CD4-positive, alpha-beta T cell treated with Interleukin-10 for 1 hour (primary cell): ENCODE results near the gene SEMA3E.
"Not testable (repeated sequence)": the region's sequence is repeated elsewhere in the genome, so short reads cannot be mapped to it uniquely, and the experiment has no call there.

ENCODE experiments used
- DNase-seq: peaks from one replicate; pipeline ENCODE4 v3.0.0-alpha.2; 2020

The SEMA3E gene

GRCh38 chr7:83484826-83485225 lies 164.1 kb downstream of the SEMA3E start:
- DNase-seq = no peak

DNA sequence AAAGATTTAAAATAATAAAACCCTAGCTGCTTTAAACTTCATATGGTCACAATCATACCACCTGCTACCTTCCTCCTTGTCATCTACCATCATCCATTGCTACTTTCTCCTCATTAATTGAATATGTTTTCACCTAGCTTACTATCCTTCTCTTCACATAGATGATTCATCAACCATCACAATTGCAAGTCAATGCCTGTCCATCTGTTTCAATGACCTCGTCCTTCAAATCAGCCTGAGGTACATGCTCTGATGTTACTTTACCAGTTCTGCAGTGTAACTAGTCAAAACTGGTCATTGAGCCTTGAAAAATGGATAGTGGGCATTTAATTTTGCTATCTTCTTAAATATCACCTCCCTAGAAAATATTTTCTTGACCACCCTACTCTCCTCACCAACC lies 164.7 kb downstream of the SEMA3E start:
- DNase-seq = no peak

DNA sequence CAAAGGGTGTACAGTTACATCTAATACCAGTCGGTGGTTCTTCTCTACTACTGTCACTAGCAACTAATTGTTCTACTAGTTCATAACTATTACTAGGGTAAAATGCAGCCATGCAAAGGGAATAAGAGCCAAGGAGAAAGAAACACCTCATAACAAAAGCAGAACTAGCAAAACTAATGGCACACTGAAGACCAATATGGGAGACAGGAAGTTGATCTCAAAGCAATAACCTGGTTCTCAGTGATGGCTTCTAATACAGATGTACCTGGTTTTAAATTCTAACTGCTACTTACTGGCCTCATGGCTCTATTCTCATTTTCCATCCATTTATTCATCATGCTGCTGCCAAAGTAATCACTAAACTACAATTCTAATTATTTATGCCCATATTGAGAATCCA lies 170.3 kb downstream of the SEMA3E start:
- no peak for DNase-seq

GRCh38 chr7:83476511-83477050 lies 172.4 kb downstream of the SEMA3E start:
- DNase-seq = no peak

DNA sequence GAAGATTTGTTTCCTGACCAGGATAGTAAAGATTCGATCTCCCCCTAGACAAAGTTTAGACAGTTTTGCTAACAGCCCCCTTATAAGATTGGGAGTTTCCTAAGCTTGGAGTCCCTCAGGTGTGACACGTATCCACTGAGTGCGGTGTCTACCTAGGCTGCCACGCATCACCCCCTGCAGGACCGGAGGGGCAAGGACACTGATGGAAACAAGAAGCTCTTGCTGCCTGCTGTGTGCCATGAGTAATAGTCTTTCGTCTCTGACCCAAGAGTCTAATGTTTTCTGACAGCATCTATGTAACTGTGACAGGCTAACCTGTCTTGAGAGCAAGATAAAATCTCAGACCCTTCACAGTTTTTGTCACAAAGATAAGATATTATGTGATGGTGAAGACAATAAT lies 173.5 kb downstream of the SEMA3E start:
- DNase-seq = no peak

- no peak for DNase-seq
Measured at GRCh38 chr7:83472376-83472775, 176.6 kb downstream of the SEMA3E start.

DNA sequence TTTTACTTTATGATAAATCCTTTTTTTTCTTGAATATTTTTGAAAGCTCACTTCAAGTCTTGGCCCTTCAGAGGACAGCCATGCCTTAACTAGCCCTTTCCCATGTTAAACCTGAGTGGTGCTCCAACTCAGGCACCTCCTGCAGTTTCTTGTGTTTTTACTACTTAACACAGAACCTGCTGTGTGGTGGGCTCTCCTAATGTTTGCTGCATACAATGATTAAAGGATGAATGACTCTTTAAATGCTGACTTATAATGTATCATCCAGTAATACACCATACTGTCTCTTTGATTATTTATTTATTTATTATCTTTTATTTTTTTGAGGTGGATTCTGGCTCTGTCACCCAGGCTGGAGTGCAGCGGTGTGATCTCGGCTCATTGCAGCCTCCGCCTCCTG lies 179.4 kb downstream of the SEMA3E start:
- no peak for DNase-seq

GRCh38 chr7:83469076-83469475 lies 179.9 kb downstream of the SEMA3E start:
- no peak for DNase-seq

GRCh38 chr7:83468251-83468739 lies 180.6 kb downstream of the SEMA3E start:
- no peak for DNase-seq

GRCh38 chr7:83467493-83467892 lies 181.4 kb downstream of the SEMA3E start:
- DNase-seq = no peak

DNA sequence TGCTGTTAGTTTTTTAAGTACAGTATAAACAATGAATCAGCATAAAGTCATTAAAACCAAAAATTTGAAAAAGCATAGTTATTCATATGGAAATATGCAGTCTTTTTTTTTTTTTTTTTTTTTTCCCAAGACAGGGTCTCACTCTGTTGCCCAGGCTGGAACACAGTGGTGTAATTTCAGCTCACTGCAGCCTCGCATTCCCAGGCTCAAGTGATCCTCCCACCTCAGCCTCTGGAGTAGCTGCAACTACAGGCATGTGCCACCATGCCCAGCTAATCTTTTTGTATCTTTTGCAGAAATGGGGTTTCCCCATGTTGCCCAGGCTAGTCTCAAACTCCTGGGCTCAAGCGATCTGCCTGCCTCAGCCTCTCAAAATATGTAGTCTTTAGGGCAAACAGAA lies 182.0 kb downstream of the SEMA3E start:
- no peak for DNase-seq

GRCh38 chr7:83466187-83466923 lies 182.6 kb downstream of the SEMA3E start:
- DNase-seq = no peak

DNA sequence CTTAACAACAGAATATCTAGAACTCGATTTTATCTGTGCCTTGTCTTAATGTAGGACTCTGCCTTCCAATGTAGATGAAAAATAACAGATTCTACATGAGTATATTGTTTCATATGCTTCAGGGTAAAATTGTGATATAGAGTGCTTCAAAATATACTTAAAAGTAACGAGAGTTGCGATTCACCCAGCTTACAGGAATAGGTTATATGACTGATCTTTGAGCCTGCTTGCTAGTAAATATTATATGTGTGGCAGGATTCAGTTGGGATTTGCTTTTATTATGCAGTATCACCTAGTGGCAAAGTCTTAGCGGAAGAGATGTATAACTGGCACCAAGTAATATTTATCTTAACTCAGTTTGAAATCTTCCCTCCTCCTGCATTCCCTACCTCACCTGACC lies 183.3 kb downstream of the SEMA3E start:
- DNase-seq = no peak

- DNase-seq = not testable (repeated sequence)
Measured at GRCh38 chr7:83461820-83462219, 187.1 kb downstream of the SEMA3E start.

GRCh38 chr7:83459930-83460653 lies 188.8 kb downstream of the SEMA3E start:
- DNase-seq = not testable (repeated sequence)

GRCh38 chr7:83459101-83459929 lies 189.6 kb downstream of the SEMA3E start:
- DNase-seq = not testable (repeated sequence)

- DNase-seq = no peak
Measured at GRCh38 chr7:83457022-83457892, 191.7 kb downstream of the SEMA3E start.

DNA sequence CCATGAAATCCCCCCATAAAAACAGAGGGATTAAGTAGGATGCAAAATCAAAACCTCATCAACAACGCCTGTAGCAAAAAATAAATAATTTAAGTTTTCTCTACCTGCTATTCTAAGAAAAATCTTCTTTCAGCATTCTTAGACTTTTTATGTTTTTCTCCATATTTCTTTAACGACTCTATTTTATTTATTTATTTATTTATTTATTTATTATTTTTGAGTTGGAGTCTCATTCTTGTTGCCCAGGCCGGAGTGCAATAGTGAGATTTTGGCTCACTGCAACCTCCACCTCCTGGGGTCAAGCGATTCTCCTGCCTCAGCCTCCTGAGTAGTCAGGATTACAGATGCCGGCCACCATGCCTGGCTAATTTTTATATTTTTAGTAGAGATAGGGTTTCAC lies 192.5 kb downstream of the SEMA3E start:
- DNase-seq = no peak

DNA sequence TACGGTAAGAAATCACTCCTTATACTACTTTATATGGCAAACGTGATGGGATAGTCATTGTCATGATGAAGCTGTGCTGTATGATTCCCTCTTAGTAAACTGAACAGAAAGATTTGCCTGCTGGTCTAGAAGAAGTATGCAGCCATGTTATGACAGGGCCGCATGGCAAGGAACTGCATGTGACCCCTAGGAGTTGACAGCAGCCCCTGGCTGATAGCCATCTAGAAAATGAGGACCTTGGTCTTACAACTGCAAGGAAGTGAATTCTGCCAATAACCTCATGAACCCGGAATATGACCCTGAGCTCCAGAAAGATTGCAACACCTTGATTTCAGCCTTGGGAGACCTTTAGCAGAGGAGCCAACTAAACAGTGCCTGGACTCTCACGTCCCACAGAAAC lies 193.3 kb downstream of the SEMA3E start:
- DNase-seq = no peak

DNA sequence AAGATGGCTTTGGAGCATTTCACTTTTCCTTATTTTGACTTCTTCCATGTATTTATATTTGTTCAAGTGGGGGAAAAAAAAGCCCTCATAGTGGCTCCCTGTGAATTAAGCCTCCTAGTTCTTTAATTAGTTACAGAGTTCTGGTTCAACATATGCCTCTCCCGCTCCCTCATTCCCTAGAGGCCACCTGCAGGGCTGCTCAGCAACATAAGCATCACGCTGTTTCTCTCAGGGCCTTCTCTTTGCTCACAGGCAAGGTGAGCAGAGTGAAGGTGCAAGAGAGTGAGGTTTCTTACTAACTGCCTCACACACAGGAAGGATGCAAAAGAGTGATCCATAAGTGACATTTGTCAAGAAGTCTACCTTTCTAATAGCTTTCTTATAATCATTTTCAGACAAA lies 196.7 kb downstream of the SEMA3E start:
- no peak for DNase-seq

- DNase-seq = no peak
Measured at GRCh38 chr7:83451501-83452045, 197.4 kb downstream of the SEMA3E start.

DNA sequence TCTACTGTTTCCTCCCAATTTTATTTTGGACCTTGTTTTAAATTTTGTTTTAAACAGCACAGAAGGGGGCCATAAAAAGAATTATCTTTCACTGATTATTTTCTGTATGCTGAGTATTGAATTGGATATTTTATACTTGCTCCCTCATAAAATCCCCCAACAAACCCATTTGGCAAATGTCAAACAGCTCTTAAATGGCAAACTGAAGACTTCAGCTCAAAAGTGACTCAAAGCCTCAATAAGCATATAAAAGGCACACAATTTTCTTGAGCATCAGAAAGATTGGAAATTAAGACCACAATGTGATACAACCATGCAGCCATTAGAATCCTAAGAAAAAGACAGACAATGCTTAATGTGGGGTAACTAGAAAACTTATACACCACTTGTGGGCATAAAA lies 199.2 kb downstream of the SEMA3E start:
- DNase-seq = no peak
